Fibroblast of skin of abdomen (primary cell): Measurements from ENCODE around the gene PRPF6.
"Not testable (repeated sequence)": the region's sequence is repeated elsewhere in the genome, so short reads cannot be mapped to it uniquely, and the experiment has no call there.

Experiments
- DNase-seq: peaks from one replicate; pipeline ENCODE4 v3.0.0-alpha.2; 2013

PRPF6 gene

GRCh38 chr20:63973636-63974401 is 7.1 kb upstream of the PRPF6 start:
- DNase-seq: peak; percentile 76

- no peak for DNase-seq
Measured at GRCh38 chr20:63974402-63975200, 6.3 kb upstream of the PRPF6 start.

DNA sequence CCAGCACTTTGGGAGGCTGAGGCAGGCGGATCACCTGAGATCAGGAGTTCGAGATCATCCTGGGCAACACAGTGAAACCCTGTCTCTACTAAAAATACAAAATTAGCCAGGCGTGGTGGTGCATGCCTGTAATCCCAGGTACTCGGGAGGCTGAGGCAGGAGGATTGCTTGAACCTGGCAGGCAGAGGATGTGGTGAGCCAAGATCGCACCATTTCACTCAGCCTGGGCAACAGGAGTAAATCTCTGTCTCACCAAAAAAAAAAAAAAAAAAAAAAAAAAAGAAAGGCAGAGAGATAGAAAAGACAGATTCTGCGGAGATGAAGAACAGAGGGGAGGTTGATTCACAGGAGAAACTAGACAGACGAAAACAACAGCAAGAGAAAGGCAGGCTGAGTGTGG is 4.4 kb upstream of the PRPF6 start:
- DNase-seq: not testable (repeated sequence)

DNA sequence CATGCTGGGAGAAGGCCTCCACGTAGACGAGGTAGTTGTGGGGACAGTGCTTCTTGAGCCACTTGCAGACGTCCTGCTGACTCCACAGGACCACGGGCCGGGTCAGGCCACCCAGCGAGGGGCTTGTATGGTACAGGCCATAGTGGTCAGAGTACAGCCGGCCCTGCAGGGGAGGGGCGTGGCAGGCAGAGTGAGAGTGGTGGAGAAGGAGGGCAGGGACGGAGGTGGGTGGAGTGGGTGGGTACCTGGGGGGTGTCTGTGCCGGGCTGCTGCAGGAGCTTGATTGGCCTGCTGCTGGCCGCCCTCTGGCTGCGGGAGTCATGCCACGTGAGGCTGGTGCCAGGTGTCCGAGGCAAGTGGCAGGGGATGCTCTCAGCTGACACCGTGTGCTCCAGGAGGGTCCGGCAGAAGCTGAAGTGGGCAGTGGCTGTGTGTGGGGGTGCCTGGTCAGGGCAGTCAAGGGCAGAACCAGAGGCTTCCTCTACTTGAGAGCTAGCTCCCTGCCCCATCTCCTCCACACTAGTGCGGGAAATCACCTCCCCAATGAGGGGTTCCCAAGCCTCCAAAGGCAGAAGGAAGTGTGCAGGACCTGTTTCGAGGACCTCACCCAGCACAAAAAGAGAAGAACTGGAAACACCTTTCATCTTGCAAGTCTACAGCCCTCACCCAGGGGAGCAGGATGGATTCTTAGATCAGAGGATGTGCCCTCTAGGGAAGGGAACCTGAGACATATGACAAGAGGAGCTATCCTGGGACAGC is 3.8 kb upstream of the PRPF6 start:
- DNase-seq: no peak

GRCh38 chr20:63977739-63978276 is 3.1 kb upstream of the PRPF6 start:
- peak; percentile 57 for DNase-seq

GRCh38 chr20:63978319-63979228 is 2.4 kb upstream of the PRPF6 start:
- peak; percentile 20 for DNase-seq

- DNase-seq: no peak
Measured at GRCh38 chr20:63979229-63979556, 1.7 kb upstream of the PRPF6 start.

GRCh38 chr20:63979557-63980316 is 1.2 kb upstream of the PRPF6 start, which contains the start of gene SAMD10:
SAMD10 (minus strand) TSS chr20:63979642; CDS start chr20:63979467, 175 bp downstream.
- DNase-seq: peak; percentile 54

DNA sequence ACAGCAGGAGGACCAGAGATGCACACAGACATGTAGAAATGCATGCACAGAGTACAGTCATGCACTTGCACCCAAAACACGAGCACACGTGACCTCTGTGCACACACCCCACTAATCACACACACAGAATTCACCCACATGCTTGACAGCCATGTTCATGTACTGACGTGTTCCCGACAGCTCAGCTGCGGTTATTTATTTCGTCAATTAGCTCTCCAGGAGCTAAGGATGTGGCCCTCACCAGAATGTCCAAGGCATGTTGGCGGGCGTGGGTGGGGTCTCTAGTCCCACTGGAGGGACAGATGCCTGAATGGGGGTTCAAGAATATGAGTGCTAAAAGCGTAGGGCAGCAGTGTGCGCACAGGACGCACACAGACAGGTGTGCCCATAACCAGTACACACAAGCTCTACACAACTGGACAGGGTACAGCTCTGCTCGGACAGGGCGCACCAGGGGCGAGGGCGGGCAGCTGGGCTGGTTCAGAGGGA is 571 bp upstream of the PRPF6 start:
- peak; percentile 38 for DNase-seq

- DNase-seq: no peak
Measured at GRCh38 chr20:63982937-63983336, 2.0 kb downstream of the PRPF6 start.

DNA sequence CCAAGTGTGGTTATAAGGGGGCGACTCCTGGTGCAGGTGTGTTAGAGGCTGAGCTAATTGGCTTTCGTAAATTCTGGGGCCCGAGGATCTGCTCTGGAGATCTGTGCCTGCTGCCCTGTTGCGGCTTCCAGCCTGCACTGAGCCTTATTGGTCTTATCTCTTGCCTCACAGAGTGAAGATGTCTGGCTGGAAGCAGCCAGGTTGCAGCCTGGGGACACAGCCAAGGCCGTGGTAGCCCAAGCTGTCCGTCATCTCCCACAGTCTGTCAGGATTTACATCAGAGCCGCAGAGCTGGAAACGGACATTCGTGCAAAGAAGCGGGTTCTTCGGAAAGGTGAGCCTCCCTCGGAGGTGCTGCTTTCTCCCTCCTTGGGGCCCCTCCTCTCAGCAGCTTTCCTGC is 20.0 kb downstream of the PRPF6 start:
- DNase-seq: no peak

DNA sequence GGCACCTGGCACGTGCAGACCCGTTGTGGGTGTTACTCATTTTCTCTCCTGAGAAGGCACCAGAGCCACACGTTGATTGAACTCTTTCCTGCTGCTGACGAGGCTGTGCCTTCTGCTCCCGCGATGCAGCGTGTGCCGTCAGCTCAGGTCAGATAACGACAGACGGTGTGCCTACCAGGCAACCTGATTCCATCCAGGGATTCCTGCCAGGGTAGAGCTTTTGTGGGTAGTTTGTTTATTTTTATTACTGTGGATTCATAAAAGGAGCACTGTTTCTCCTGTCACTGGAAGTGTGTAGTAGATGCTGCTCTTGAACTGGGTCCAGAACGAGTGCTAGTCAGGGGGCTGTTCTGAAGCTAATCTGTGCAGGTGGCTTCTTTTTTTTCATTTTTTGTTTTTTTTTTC is 20.7 kb downstream of the PRPF6 start:
- DNase-seq: no peak

GRCh38 chr20:64003960-64004725 is 23.2 kb downstream of the PRPF6 start:
- DNase-seq: no peak

DNA sequence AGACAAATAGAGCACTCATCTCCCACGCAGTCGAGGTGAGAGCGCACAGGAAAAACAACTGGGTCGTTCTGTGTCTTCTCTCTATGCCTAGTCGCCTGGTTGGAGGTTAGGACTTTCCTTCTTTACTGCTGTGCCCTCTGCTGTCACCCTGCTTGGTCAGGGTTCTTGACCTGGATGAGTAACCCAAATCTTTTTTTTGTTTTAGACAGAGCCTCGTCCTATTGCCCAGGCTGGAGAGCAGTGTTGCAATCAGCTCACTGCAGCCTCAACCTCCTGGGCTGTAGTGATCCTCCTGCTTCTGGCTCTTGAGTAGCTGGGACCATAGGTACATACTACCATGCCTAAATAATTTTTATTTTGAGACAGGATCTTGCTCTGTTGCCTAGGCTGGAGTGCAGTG is 24.5 kb downstream of the PRPF6 start:
- DNase-seq: no peak

- DNase-seq: no peak
Measured at GRCh38 chr20:64006490-64006889, 25.6 kb downstream of the PRPF6 start.

- DNase-seq: no peak
Measured at GRCh38 chr20:64006902-64007301, 26.0 kb downstream of the PRPF6 start.

DNA sequence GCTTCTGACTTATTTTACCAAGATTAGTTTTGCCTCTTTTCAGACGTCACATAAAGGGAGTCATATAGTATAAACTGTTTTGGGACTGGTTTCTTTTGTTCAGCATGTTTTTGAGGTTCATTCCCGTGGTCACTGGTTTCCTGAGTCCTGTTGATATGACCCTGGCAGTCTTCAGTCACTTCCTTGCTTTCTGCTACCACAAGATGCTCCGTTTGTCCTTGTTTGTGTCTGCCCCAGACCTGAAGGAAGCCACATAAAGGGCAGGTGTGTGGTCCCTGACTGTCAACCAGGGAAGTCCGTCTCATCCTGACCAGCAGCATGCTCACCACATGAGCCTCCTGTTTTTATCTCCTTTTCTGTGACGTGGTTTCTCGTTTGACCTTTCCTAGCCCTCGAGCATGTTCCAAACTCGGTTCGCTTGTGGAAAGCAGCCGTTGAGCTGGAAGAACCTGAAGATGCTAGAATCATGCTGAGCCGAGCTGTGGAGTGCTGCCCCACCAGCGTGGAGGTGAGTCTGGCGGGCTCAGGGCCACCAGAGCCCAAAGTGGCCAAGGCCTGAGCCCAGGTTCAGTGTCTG is 29.0 kb downstream of the PRPF6 start:
- no peak for DNase-seq

- DNase-seq: peak; percentile 25
Measured at GRCh38 chr20:64010711-64011237, 29.8 kb downstream of the PRPF6 start.

GRCh38 chr20:64011366-64011779 is 30.4 kb downstream of the PRPF6 start:
- no peak for DNase-seq
